Left renal pelvis (tissue), 4 donors: Measurements from ENCODE around the gene HSP90AB1. TPM values are rescaled to one million over a fixed set of nuclear protein-coding genes. Genes with fewer than 3 reads are reported as not detected.
"Not testable (repeated sequence)": the region's sequence is repeated elsewhere in the genome, so short reads cannot be mapped to it uniquely, and the experiment has no call there.

Source experiments
- DNase-seq, 4 donors: peaks; one replicate each; pipeline ENCODE4 v3.0.0-alpha.2; 2013; ENCODE audit warnings: low read depth in 4 of 4, low spot score in 3 of 4
- polyA plus RNA-seq, 4 donors: library from polyadenylated mRNA; unstranded; fragments of 120-200 nt; gene quantifications; one replicate each; pipeline ENCODE4 v1.2.1, GENCODE V29; 2013; ENCODE audit not compliant: insufficient read length in 4 of 4

HSP90AB1 gene
- polyA plus RNA-seq, 4 donors, result 1,104 to 1,369 (median 1,222) TPM

DNA sequence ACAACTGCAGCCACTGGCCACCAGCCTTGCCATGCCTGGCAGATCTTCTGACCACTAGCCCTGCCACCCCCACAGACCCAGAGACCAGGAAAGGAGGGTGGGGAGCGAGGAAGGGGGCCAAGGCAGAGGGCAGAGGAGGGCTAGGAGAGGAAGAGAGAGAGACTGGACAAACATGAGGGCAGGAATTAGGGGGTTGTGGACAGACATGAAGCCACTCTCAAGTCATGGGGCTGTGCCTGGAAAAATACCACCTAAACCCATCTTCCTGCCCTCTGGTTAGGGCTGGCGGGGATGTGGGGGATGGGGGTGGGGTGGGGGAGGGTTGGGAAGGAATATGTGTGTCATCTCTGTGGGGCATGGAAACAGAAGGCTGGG, 25.0 kb upstream of the HSP90AB1 start:
- no peak for DNase-seq

DNA sequence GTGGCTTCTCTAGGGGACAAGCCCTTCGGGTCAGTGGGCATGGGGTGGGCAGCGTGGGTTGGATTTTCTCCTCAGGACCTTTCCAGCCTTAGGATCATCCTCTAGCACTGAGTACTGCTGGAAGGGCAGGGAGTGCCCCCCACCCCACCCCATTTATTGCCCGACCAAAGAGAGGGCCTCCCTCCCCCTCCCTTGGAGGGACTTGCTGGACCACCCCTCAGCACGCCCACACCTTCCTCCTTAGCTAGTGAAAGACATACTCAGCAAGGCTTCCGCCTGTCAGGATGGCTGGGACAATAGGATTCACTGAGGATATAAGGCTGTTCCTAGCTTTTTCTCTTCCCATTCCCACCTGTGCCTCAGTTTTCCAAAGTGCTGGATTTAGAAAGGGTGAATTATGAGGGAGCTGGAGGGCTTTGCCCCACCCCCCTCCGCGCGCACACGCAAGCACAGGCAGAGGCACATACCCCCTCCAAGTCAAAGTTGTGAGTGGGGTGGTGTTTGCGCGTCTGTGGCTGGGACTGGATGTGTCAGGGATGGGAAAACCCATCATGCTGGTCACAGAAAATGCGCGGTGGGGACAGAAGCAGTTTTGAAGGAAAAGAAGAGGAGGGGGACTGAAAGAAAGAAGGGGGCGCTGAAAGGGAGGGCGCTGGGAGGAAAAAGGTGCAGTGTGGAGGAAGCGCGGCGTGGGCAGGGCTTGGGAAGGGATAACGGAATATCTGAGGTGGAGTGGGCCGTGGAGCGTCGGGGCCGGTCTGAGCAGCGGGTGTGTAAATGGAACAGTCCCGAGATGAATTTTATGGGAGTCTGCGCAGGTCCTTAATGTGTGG, 24.2 kb upstream of the HSP90AB1 start:
- no peak for DNase-seq

DNA sequence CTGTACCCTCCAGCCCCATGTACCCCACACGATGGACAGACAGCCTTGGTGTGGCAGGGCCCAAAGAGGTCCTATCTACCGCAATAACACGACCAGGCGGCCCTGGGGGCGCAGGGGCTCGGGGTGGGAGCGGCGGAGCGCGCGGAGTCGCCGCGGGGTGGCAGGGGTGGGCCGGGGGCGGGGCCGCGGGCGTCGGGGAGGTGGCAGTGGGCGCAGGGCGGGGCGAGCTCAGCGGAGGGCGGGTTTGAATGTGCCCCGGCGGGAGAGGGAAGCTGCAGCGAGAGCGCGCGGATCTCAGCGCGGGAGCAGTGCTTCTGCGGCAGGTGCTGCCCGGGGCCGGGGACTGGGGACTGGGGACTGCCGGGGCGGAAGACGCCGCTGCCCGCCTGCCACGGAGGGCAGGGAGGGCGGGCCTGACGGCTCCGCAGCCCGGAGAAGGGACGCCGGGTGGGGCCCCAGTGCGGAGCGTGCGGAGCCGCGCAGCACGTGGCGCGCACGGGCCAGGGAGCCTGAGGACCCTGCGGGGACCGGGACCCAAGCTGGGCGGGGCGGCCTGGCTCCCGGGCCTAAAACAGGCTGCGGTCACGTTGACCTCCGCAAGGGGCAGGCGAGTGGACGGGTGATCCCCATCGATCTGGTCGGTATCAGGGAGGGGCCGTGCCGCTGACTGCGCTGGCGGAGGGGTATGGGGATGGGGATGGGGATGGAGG, 23.4 kb upstream of the HSP90AB1 start, which contains the start of gene SLC29A1:
Gene SLC29A1, plus strand, starts transcription at position 277 of the 710 bp plus-strand sequence. CDS start 3,719 bp downstream, outside the sequence.
- DNase-seq, result no peak

DNA sequence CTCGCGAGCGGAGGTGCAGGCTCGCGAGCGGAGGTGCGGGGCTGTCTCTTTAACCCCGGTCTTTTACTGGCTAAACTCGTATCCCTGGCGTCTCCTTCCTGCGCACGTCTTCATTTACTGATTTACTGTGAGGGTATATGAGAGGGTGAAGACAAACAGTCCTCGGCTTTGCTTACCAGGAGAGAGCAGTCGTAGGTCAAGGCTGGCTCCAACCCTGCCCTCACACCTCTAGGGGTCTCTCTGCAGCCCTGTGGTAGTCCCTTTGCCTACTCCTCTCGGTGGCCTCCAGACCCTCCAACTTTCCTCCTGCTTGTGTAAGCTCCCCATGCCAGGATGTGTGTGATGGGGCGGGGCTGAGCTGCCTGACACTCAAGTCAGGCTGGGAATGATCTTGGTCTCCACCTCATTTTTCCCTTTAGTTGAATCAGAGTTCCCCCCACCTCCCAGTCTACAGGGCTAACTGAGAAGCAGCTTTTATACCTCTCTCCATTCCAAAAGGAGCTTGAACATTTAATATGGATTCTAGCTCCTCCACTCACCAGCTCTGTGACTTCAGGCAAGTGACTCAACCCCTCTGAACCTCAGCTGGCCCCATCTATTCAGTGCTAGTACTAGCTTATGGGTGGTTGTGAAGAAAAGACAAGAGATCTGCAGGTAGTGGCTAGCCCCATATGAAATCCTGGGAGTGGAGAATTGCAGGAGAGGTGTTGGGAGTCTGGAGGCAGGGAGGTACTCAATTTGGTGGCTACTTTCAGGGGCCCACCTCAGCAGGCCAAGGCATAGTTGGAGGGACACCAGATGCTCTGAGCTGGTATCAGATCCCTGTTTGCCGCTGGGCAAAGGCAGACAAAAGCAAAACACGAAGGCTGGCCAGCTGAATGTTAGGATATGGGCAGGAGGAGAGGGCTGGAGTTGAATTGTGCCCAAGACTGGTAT, 22.6 kb upstream of the HSP90AB1 start:
- DNase-seq, result no peak

DNA sequence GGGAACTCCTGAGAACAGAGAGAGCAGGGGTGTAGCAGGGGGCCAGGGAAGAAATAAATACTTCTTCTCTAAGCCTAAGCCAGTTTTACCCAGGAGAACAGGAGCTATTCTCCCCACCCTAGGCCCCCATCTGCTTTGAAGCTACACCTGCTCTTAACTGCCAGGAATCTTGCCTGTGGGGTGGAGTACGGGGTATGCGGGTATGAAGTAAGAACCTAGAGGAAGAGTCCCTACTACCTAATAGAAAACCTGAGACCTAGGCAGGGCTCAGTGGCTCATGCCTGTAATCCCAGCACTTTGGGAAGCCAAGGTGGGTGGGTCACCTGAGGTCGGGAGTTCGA, 22.0 kb upstream of the HSP90AB1 start:
- no peak for DNase-seq

DNA sequence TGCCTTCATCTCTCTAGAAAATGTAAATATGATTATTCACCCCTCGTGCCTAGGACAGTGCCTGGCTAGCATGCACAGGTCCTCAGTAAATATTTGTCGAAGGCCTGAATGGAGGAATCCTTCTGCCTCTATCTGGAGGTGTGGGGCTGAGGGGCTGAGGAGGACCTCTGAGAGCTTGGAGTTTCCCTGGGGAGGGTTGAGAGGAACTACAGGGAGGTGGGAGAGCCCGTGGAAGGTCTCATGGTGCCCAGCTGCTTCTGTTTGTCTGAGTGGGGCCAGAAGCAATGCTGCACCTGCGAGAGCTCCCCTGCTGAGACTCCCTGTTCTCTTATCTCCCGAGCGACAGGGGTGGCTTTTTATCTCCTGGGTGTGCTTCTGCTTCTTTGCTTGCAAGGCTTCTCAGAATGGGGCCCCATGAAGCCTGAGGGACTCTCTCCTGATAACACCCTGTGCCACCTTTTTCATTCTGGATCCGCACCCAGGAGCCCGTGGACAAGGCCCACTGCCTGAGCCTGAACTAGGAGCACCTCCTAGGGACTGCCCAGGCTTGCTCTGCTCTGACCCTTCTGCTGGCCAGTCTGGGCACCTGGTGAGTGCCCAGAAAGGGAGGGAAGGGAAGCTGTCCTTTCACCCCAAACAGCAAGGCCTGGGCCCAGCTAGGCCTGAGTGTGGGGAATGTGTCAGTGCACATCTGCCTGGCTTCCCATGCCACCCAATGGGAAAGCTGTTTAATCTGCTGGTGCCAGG, 21.1 kb upstream of the HSP90AB1 start:
- no peak for DNase-seq

DNA sequence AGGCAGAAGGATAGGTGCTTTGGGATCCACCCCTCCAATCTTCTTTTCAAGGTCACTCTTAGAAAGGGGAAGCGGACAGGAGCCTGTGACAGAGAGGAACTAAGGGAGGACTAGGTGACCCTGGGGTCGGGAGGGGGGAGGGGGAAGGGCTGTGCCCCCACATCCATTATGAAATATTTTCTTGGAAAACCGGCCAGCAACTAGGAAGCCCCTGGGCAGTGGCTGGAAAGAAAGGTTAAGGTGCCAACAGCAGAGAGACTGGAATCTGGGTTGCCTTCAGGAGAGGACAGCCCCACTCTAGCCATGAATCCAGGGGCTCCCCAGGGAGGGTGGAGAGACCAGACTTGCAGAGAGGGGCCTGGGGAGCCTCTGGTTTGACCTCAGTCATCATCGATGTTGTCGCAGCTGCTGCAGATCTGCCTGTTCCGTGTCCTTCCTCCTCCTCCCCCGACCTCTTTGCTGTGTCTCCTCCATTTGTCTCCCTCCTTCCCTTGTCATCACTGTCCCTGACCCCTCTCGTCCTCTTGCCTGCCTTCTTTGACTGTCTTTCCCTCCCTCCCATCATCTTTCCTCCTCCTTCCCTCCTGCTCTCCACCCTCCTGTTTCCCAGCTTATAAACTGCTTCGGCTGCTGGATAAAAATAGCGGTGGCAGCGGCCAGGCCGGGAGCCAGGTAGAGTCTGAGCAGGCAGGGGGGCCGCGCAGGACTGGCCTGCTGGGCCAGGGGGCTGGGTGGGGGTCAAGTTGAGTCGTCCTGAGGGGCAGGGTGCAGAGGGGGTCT, 20.3 kb upstream of the HSP90AB1 start:
- DNase-seq, result no peak

DNA sequence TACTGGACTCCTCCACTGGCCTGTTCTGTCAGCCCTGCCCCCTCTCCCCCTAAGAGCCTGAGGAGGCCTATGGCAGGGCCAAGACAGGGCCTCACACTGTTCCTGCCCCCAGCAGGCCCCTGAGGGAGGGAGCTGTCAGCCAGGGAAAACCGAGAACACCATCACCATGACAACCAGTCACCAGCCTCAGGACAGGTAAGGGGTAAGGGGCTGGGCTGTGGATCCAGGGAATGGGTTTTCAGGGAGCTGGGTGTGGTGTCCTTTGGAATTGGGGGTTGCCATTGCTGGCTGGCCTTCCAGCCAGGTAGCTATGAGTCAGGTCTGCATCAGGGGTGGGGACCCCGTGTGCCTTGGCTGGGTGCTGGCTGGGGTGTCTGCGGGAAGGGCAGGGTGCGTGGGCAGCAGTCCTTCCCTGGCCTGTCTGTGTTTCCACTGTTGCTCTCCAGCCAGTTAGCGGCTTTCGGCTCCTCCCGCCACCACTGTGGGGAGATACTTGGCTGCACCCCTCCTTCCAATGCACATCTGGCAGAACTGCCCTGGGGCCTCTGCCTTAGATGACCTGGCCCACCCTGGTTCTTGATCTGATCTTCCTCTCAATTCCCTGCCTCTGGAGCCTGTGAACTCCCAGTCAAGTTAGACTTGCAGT, 19.6 kb upstream of the HSP90AB1 start:
- DNase-seq, result no peak

DNA sequence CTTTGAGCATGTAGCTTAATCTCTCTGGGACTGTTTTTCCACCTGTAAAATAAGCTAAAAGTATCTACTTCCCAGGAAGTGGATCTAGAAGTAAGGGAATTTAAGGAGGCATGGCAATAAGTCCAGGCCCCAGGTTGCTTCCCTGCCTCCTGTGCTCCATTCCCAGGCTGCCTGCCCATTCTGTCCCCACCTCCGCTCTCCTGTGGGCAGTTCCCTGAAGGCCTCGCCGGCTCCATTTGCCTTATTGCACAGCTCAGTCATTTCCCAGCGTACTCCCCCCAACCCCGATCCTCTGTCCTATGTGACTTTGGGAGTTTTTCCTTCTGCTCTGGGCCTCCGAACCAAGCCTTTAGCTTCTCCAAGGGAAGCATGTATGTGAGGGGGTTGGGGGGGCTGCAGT, 18.9 kb upstream of the HSP90AB1 start:
- DNase-seq, result no peak

DNA sequence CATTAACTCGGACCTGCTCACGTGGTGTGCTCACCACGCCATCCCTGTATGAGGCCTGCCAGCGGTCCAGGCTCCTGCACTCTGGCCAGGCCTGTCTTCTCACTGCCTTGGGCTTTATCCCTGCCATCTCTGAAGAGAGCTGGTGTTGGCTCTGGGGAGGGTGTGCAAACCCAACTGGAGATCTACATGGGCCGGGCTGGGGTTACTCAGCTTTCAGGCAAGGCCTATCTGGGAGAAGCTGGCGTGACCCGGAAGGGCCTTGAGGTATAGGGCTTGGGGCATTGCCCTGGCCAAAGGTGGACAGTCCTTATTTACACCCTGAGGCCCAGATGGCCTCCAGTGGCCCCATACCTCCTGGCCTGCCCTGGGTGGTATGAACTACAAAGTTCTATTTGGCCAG, 18.5 kb upstream of the HSP90AB1 start:
- DNase-seq, result no peak

DNA sequence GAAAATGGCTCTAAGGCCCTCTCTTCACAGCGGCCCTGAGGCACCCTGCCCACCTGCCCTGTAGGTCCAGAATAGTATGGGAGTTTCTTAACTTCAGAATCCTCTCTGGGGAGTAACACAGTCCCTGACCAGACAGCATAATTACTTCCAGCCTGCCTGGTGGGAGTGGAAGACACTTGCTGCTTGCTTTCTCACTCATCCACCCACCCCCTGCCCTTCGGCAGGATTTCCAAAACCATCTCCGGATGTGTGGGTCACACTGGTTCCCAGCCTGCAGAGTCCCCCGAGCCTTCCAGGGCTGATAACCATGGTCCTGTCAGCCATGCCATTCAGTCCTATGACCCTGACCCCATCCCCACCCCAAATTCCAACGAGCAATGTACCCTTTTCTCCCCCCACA, 18.1 kb upstream of the HSP90AB1 start:
- DNase-seq, result no peak

DNA sequence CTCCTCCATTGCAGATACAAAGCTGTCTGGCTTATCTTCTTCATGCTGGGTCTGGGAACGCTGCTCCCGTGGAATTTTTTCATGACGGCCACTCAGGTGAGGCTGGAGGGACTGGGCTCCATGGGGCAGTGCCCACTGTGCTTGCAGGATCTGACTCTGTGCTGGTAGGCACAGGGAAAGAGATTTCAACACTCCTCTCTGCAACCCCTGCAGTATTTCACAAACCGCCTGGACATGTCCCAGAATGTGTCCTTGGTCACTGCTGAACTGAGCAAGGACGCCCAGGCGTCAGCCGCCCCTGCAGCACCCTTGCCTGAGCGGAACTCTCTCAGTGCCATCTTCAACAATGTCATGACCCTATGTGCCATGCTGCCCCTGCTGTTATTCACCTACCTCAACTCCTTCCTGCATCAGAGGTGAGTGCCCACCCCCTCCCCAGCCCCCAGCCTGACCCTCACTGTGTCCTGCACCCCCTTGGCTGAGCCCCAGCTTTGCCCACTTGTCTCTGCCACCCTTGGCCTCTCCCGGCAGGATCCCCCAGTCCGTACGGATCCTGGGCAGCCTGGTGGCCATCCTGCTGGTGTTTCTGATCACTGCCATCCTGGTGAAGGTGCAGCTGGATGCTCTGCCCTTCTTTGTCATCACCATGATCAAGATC, 17.4 kb upstream of the HSP90AB1 start:
- DNase-seq, result no peak

DNA sequence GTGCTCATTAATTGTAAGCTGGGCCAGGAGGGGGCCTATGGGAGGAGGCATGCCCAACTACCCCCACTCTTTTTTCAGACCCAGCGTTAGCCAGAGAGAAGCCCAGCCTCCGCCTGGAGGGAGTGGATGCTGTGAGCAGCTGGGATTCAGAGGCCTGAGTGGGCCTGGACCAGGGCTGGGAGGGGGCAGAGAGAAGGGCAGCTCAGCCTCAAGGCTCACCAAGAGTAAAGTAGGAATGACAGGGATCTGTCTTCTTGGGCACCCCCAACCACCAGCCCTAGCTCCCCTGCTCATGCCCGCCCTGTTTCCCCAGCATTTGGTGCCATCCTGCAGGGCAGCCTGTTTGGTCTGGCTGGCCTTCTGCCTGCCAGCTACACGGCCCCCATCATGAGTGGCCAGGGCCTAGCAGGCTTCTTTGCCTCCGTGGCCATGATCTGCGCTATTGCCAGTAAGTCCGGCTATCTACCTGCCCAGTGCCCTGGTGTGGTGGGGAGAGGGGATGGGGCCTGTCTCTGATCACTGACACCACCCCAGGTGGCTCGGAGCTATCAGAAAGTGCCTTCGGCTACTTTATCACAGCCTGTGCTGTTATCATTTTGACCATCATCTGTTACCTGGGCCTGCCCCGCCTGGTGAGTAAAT, 16.7 kb upstream of the HSP90AB1 start:
- no peak for DNase-seq

DNA sequence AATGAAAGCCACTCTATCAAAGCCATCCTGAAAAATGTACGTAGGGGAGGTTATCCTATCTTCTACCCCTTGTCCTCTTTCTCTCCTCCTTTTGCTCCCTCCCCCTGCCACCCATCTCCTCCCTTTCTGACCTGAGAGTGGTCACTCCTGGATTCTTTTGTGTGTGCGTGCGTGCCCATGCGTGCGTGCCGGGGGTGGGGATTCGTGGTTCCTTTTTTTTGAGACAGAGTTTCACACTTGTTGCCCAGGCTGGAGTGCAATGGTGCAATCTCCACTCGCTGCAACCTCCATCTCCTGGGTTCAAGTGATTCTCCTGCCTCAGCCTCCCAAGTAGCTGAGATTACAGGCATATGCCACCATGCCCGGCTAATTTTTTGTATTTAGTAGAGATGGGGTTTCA, 15.5 kb upstream of the HSP90AB1 start:
- DNase-seq, result not testable (repeated sequence)

DNA sequence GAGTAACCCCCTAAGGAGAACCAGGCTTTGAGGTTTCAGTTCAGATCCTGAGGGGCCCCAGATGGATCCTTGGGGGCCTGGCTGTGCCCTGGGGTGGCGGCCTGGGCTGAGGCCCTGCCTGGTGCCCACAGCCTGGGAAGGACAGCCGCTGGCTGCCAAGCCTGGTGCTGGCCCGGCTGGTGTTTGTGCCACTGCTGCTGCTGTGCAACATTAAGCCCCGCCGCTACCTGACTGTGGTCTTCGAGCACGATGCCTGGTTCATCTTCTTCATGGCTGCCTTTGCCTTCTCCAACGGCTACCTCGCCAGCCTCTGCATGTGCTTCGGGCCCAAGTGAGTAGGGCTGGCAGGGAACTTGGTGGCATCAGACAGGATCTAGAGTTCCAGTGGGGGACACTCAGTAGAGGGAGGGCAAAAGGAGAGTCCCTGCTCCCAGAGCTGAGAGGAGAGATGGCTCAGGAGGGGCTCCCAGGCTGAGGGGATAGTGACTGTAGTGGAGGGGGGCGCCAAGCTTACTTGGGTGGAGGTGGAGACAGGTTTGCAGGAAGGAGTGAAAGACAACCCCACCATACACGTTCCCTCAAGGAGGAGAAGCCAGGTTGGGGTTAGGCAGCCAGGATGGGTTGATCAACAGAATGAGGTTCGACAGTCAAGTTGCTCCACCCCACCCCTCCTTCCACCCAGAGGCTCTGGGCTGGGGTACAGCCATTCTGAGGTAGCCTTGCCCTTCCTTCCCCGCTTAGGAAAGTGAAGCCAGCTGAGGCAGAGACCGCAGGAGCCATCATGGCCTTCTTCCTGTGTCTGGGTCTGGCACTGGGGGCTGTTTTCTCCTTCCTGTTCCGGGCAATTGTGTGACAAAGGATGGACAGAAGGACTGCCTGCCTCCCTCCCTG, 14.0 kb upstream of the HSP90AB1 start:
- no peak for DNase-seq

DNA sequence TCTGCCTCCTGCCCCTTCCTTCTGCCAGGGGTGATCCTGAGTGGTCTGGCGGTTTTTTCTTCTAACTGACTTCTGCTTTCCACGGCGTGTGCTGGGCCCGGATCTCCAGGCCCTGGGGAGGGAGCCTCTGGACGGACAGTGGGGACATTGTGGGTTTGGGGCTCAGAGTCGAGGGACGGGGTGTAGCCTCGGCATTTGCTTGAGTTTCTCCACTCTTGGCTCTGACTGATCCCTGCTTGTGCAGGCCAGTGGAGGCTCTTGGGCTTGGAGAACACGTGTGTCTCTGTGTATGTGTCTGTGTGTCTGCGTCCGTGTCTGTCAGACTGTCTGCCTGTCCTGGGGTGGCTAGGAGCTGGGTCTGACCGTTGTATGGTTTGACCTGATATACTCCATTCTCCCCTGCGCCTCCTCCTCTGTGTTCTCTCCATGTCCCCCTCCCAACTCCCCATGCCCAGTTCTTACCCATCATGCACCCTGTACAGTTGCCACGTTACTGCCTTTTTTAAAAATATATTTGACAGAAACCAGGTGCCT, 13.3 kb upstream of the HSP90AB1 start:
- DNase-seq, result no peak
